Fibroblast of pulmonary artery (primary cell): Measurements from ENCODE around the gene FNIP2.
A peak's percentile ranks its signal among the peaks of the same experiment; 100 is the strongest.

Source experiments
- DNase-seq: peaks from one replicate; pipeline ENCODE4 v3.0.0-alpha.2; 2010; ENCODE audit warnings: low read depth
- H3K4me3 ChIP-seq: replicated peaks from 2 replicates; pipeline ENCODE4 v1.5.1; 2011; ENCODE audit warnings: low read depth, mild to moderate bottlenecking, control low read depth, low read length, moderate library complexity
- TF ChIP-seq, protein P1 (sequence below): IDR thresholded peaks from 2 replicates; pipeline ENCODE4 v1.5.1; 2011; ENCODE audit warnings: mild to moderate bottlenecking, control low read depth, low read length, inconsistent platforms; ENCODE audit errors: missing control alignments

Gene FNIP2

GRCh38 chr4:158869761-158870160 is 100.9 kb downstream of the FNIP2 start:
- no peak for DNase-seq
- TF ChIP-seq, protein P1, sequence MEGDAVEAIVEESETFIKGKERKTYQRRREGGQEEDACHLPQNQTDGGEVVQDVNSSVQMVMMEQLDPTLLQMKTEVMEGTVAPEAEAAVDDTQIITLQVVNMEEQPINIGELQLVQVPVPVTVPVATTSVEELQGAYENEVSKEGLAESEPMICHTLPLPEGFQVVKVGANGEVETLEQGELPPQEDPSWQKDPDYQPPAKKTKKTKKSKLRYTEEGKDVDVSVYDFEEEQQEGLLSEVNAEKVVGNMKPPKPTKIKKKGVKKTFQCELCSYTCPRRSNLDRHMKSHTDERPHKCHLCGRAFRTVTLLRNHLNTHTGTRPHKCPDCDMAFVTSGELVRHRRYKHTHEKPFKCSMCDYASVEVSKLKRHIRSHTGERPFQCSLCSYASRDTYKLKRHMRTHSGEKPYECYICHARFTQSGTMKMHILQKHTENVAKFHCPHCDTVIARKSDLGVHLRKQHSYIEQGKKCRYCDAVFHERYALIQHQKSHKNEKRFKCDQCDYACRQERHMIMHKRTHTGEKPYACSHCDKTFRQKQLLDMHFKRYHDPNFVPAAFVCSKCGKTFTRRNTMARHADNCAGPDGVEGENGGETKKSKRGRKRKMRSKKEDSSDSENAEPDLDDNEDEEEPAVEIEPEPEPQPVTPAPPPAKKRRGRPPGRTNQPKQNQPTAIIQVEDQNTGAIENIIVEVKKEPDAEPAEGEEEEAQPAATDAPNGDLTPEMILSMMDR: no peak
- no peak overlapping the region for H3K4me3 ChIP-seq

DNA sequence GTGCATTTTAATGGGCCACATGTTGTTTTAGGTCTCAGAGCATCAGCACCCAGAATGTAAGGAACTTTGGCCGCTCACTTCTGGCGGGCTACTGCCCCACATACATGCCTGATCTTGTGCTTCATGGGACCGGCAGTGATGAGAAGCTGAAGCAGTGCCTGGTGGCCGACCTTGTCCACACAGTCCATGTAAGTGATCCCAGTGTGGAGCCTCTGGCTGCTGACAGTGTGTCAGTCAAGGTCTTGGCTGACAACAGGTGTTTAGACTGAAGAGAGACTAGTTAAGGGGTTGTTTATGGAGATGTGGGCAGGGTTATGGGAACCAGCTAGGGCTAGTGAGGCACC is 101.4 kb downstream of the FNIP2 start:
- H3K4me3 ChIP-seq: no peak overlapping the region
- TF ChIP-seq, protein P1: no peak
- no peak for DNase-seq

DNA sequence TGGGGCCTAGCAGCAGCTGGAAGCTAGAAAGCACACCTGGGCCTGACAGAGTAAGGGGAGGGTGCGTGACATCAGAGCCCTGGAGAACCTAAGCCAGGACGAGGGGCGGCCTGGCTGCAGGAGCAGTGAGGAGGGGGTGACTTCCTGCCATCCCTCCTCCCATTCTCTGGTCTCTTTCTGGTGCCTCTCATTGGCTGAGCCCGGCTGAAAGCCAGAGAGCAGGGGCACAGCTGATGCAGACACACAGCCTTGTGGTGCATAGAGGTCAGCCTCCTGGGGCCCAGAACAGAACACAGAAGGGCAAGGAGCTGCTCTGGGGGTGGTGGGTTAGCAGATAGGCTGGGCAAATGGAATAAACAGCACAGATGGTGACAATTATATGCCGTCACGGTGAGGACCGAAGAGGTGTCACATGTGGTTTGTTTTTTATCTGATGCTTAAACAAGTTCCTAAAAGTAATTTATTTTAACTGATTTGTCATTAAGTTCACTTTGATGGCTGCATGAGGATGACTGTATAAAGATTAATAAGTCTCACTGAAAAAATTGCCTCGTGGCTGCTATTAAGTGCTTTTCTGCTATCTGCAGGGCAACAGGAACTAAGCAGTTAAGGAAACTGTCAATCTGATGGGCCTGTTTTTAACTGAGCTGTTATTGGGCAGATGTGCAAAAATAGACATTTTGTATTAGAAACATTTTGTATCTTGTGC is 102.0 kb downstream of the FNIP2 start:
- no peak for DNase-seq
- no peak overlapping the region for H3K4me3 ChIP-seq
- TF ChIP-seq, protein P1: no peak

DNA sequence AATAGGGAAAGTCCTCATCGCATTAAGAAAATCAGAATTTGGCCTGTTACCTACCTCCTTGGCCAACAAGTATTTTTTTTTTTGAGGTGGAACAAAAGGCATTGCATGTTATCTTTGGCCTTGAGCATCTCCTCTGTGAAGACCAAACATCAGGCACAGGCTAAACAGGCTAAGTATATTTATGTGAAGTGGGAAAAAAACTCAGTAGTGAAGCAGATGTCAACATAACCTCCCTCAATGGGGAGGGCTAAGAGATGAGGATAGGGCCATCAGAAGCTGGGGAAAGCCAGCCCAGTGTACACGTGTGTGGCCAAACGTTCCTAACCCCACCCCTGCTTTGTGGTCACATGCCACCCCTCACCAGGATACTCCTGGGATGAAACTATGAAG is 102.5 kb downstream of the FNIP2 start:
- TF ChIP-seq, protein P1: no peak
- no peak overlapping the region for H3K4me3 ChIP-seq
- DNase-seq: peak; percentile 24

DNA sequence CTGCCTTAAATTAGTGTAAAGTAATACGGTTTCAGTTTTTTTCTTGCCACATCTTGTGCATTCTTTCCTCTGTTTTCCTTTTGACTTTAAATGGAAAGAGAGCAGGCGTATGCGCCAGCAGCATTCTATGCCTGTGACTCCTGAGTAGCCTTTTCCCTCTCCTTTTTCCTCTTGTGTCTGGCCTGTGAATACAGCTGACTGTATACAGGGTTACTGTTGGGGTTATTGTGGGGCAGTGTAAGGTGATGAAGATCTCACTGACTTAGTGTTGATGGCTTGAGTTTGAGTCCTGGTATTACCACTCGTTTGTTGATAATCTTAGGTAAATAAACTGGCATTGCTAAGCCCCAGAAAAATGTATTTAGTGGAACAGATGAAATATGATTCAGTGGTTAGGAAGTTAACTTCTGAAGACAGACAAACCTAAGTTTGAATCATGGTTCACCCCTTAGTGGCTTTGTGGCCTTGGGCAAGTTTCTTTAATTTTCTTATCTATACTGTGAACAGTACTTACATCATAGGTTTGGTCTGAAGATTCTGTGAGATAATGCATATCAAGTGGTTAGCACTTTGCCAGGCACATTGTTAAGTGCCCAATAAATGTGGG is 105.1 kb downstream of the FNIP2 start:
- peak; percentile 67 for DNase-seq
- H3K4me3 ChIP-seq: no peak overlapping the region
- TF ChIP-seq, protein P1: no peak

DNA sequence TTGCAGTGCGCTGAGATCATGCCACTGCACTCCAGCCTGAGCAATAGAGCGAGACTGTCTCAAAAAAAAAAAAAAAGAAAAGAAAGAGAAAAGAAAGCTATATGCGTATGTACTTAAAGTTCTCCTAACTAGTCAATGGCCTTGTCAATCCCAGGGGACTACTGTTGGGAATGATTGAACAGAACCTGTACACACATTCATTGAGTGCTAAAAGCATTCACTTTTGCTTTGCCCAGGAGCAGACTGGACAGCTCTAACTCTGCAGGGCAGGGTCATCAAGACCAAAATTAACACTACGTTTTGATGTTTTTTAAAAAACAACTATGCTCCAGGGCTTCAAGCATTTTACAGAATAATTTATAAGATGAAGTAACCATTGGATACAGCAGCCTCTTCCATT is 106.2 kb downstream of the FNIP2 start:
- no peak for DNase-seq
- TF ChIP-seq, protein P1: no peak
- no peak overlapping the region for H3K4me3 ChIP-seq

DNA sequence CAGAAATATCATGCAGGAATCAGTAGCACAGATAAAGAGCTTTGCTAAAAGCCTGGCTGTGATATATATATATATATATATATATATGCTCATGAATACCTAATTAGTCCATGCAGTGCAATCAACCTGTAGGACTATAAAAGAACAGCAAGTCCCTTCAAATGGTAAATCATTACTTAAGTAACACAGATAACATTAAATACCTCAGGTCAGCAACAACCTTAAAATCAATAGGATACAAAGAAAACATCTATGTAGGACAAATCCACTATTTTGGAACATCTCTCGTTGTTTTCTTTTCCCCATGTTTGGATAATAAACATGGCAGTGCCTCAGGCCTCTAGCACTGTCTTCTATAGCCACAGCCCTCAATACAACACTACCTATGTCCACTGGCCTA is 106.6 kb downstream of the FNIP2 start:
- no peak for DNase-seq
- TF ChIP-seq, protein P1: no peak
- no peak overlapping the region for H3K4me3 ChIP-seq
